OCI-LY3 (cell line): ENCODE measurements around the gene HAUS7.

Experiments used
- H2AFZ ChIP-seq: fragments of 200-600, 300-600 bp; shearing (Covaris generic); 2 replicates; pipeline ENCODE4 v1.6.0; 2014; ENCODE audit warnings: antibody characterized with exemption, low read depth, low read length
- H3K27ac ChIP-seq: fragments of 200-600, 300-600 bp; sonication (generic); 2 replicates; pipeline ENCODE4 v1.5.1; 2014; ENCODE audit warnings: mild to moderate bottlenecking, low read length, moderate library complexity, mixed read lengths
- H3K27me3 ChIP-seq: fragments of 200-600, 300-600 bp; sonication (generic); 2 replicates; pipeline ENCODE4 v1.6.1; 2014; ENCODE audit warnings: low read depth, low read length, mixed read lengths
- H3K36me3 ChIP-seq: fragments of 200-600, 300-600 bp; sonication (generic); replicated peaks from 2 replicates; pipeline ENCODE3; 2014; ENCODE audit warnings: low read depth, low read length, mixed read lengths
- H3K4me1 ChIP-seq: fragments of 300-600, 200-600 bp; sonication (generic); 2 replicates; pipeline ENCODE4 v1.6.1; 2014; ENCODE audit warnings: low read length, mixed read lengths
- H3K4me2 ChIP-seq: fragments of 200-600, 300-600 bp; sonication (generic); 2 replicates; pipeline ENCODE4 v1.6.1; 2014; ENCODE audit warnings: low read length, mixed read lengths
- H3K4me3 ChIP-seq: fragments of 300-600, 200-600 bp; sonication (generic); 2 replicates; pipeline ENCODE4 v1.5.1; 2014; ENCODE audit warnings: antibody characterized with exemption, mild to moderate bottlenecking, low read length, moderate library complexity
- H3K79me2 ChIP-seq: fragments of 300-600, 200-600 bp; shearing (Covaris generic); 2 replicates; pipeline ENCODE4 v1.6.1; 2014; ENCODE audit warnings: mild to moderate bottlenecking, low read length, mixed read lengths
- H3K9ac ChIP-seq: fragments of 300-600, 200-600 bp; shearing (Covaris generic); 2 replicates; pipeline ENCODE4 v1.6.0; 2014; ENCODE audit warnings: mild to moderate bottlenecking, low read length, moderate library complexity
- H3K9me3 ChIP-seq: fragments of 200-600, 300-600 bp; shearing (Covaris generic); 2 replicates; pipeline ENCODE4 v1.6.1; 2014; ENCODE audit warnings: low read length, mixed read lengths; ENCODE audit not compliant: insufficient read depth
- H4K20me1 ChIP-seq: fragments of 200-600, 300-600 bp; sonication (generic); 2 replicates; pipeline ENCODE4 v1.6.1; 2016; ENCODE audit warnings: low read length, mixed read lengths; ENCODE audit not compliant: insufficient read depth
- EZH2phosphoT487 ChIP-seq: fragments of 200-600 bp; shearing (Covaris generic); IDR thresholded peaks from 2 replicates; pipeline ENCODE4 v1.6.1; 2018; ENCODE audit warnings: antibody characterized with exemption, mixed run types, low read depth
- TF ChIP-seq, protein P1 (sequence below): fragments of 200-600, 300-600 bp; sonication (generic); IDR thresholded peaks from 2 replicates; pipeline ENCODE4 v1.5.1; 2014; ENCODE audit warnings: antibody characterized with exemption, low read length, low read depth

Gene HAUS7

GRCh38 chrX:153417637-153418036, 52.7 kb downstream of the HAUS7 start:
- Histone ChIP-seq H3K4me2 (no peak overlapping the region), H3K9me3 (no peaks in the 10 kb centered on the region)

GRCh38 chrX:153416781-153417450, 53.5 kb downstream of the HAUS7 start:
- Histone ChIP-seq H2AFZ (no peak overlapping the region), H3K4me2 (no peak overlapping the region), H3K4me3 (no peak overlapping the region), H3K79me2 (peaks cover 5% of the 10 kb centered on the region; the same call in 1 of the 2 replicates), H3K36me3 (no peaks in the 10 kb centered on the region), H3K27me3 (no peaks in the 10 kb centered on the region), H3K27ac (no peak overlapping the region), H3K4me1 (peaks cover 10% of the 10 kb centered on the region; the same call in 1 of the 2 replicates), H3K9me3 (no peaks in the 10 kb centered on the region), H4K20me1 (no peaks in the 10 kb centered on the region), H3K9ac (no peak overlapping the region)
- TF ChIP-seq, protein P1, sequence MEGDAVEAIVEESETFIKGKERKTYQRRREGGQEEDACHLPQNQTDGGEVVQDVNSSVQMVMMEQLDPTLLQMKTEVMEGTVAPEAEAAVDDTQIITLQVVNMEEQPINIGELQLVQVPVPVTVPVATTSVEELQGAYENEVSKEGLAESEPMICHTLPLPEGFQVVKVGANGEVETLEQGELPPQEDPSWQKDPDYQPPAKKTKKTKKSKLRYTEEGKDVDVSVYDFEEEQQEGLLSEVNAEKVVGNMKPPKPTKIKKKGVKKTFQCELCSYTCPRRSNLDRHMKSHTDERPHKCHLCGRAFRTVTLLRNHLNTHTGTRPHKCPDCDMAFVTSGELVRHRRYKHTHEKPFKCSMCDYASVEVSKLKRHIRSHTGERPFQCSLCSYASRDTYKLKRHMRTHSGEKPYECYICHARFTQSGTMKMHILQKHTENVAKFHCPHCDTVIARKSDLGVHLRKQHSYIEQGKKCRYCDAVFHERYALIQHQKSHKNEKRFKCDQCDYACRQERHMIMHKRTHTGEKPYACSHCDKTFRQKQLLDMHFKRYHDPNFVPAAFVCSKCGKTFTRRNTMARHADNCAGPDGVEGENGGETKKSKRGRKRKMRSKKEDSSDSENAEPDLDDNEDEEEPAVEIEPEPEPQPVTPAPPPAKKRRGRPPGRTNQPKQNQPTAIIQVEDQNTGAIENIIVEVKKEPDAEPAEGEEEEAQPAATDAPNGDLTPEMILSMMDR = no peak
- TF ChIP-seq EZH2phosphoT487 = no peak

More at GRCh38 chrX:153417637-153418036, 52.7 kb downstream of the HAUS7 start:
- H3K27ac ChIP-seq = no peak overlapping the region
- TF ChIP-seq EZH2phosphoT487 = no peak
- TF ChIP-seq, protein P1 = no peak
- H3K36me3 ChIP-seq = no peaks in the 10 kb centered on the region
- H3K4me1 ChIP-seq = peaks cover 3% of the 10 kb centered on the region; the same call in 1 of the 2 replicates
- H4K20me1 ChIP-seq = no peaks in the 10 kb centered on the region
- no peaks in the 10 kb centered on the region for H3K79me2 ChIP-seq
- no peaks in the 10 kb centered on the region for H3K27me3 ChIP-seq
- H3K9ac ChIP-seq = no peak overlapping the region
- no peak overlapping the region for H3K4me3 ChIP-seq
- H2AFZ ChIP-seq = no peak overlapping the region

DNA sequence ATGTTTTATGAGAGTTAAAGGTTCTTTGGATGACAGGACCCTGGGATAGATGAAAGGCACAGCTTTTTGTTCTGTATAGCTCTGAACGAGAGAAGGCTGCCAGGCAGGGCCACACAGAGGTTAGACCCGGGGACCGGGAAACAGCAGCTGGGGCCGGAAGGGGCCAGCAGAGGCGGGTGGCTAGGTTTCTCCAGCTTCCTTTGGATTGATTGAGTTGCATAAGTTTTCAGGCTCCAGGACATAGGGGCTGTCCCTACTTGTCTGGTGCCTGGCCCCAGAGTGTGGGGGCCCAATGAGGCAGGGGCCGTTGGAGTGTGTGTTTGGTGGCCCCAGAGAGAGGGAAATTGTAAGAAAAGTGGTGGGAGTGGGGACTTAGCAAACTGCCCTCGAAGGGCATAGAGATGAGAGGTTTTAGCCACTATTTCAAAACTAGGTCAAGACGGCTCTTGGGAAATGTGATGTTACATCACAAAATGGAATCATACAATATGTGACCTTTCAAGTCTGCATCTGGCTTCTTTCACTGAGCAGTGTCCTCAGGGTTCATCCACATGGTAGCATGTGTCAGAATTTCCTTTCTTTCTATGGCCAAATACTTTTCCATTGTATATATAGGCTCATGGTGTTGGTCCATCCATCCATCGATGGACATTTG, 55.4 kb downstream of the HAUS7 start:
- Histone ChIP-seq H3K9me3 (no peaks in the 10 kb centered on the region), H4K20me1 (no peaks in the 10 kb centered on the region), H3K4me1 (peaks cover 15% of the 10 kb centered on the region), H2AFZ (no peak overlapping the region), H3K79me2 (peaks cover 7% of the 10 kb centered on the region; the same call in 1 of the 2 replicates), H3K4me3 (no peak overlapping the region), H3K36me3 (no peaks in the 10 kb centered on the region), H3K9ac (no peak overlapping the region), H3K4me2 (no peak overlapping the region), H3K27ac (no peak overlapping the region), H3K27me3 (no peaks in the 10 kb centered on the region)
- TF ChIP-seq, protein P1 = no peak
- TF ChIP-seq EZH2phosphoT487 = no peak

DNA sequence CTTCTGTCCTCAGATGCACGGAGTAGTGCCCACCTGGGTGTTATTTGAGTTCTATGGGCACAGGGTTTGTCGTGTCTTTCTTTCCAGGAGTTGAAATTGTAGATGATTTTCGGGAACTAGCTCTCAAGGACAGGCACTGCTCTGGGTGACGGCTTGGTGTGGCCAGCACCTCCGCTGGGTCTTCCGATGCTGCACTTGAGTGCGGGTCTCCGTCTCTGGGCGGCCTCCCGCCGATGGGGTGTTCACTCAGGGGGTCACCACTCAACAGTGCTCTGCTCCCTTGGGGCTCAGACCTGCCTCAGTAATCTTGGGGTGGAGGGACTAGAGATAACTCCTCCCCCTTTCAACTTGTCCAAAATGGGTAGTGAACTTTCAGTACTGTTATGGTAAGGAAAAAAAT, 56.6 kb downstream of the HAUS7 start:
- H3K9ac ChIP-seq = no peak overlapping the region
- TF ChIP-seq, protein P1 = no peak
- TF ChIP-seq EZH2phosphoT487 = no peak
- no peak overlapping the region for H3K4me3 ChIP-seq

More for the DNA sequence above, 56.6 kb downstream of the HAUS7 start:
- Histone ChIP-seq H3K36me3 (no peaks in the 10 kb centered on the region), H2AFZ (no peak overlapping the region), H3K4me2 (no peak overlapping the region), H3K27me3 (no peaks in the 10 kb centered on the region), H3K27ac (no peak overlapping the region), H3K9me3 (no peaks in the 10 kb centered on the region), H4K20me1 (no peaks in the 10 kb centered on the region), H3K4me1 (peaks cover 15% of the 10 kb centered on the region), H3K79me2 (peaks cover 7% of the 10 kb centered on the region; the same call in 1 of the 2 replicates)
